Esophagus squamous epithelium (tissue), 4 donors: ENCODE results near the gene SLC30A5.

Experiments
- CTCF ChIP-seq, 6 experiments: fragments of 450-650 bp in 4 of 6; fragments of 200-600 bp in 2 of 6; sonication (generic) in 2 of 6; IDR thresholded peaks; one replicate each; pipeline ENCODE4 v1.5.1; 2016 to 2019; ENCODE audit warnings: antibody characterized with exemption in 6 of 6, mild to moderate bottlenecking in 4 of 6, moderate library complexity in 4 of 6
- POLR2A ChIP-seq, 4 donors: fragments of 450-650 bp; IDR thresholded peaks; one replicate each; pipeline ENCODE4 v1.6.1; 2017; ENCODE audit warnings: antibody characterized with exemption in 4 of 4, mild to moderate bottlenecking in 4 of 4, moderate library complexity in 3 of 4

DNA sequence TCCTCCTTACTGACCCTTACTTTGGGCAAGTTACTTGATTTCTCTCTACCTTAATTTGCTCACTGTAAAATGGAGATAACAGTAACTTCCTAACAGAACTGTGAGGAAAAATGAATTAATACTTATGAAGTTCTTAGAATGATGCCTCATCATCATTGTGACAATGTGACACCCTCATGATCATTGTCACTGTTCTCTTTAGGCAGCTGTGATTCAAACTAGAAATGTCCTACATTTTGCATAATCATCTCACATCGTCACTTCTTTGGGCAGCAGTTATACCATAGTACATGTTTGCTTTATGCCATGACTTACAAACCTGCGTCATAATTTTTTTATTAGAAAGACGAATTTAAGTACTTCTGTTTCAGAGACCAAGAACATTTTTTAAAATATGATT is 9.7 kb downstream of the SLC30A5 start:
- TF ChIP-seq CTCF (IDR thresholded peaks at IDR 0.05) = no peak
- TF ChIP-seq POLR2A (IDR thresholded peaks at IDR 0.05) = no peak
